ENCODE measurements around the gene SPESP1. TPM values are rescaled to one million over a fixed set of nuclear protein-coding genes. Genes with fewer than 3 reads are reported as not detected.

The SPESP1 gene
- total RNA-seq, 1 donor from 2014 or later: 0.72 TPM

GRCh38 chr15:68991723-68992122, 61.4 kb downstream of the SPESP1 start:
- peak; percentile 93 for DNase-seq (ENCODE audit: low spot score)

- no peak for DNase-seq (ENCODE audit: low spot score)
Measured at GRCh38 chr15:68992696-68993095, 62.4 kb downstream of the SPESP1 start.

DNA sequence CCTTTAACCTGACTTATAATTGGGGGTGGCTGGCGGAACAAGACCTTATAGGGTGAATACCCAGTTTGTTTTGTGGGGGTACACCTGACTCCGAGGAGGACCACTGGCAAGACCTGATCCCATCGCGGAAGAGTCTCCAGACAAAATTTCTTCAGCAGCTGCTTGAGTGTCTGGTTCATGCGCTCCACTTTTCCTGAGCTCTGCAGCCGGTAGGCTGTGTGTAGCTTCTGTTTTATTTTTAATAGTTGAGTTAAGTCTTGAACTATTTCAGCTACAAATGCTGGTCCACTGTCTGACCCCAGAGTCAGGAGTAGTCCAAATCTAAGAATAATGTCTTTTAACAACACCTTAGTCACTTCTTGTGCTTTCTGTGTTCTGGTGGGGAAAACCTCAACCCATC, 63.0 kb downstream of the SPESP1 start:
- no peak for DNase-seq (ENCODE audit: low spot score)

GRCh38 chr15:68994149-68994548, 63.8 kb downstream of the SPESP1 start:
- no peak for DNase-seq (ENCODE audit: low spot score)

DNA sequence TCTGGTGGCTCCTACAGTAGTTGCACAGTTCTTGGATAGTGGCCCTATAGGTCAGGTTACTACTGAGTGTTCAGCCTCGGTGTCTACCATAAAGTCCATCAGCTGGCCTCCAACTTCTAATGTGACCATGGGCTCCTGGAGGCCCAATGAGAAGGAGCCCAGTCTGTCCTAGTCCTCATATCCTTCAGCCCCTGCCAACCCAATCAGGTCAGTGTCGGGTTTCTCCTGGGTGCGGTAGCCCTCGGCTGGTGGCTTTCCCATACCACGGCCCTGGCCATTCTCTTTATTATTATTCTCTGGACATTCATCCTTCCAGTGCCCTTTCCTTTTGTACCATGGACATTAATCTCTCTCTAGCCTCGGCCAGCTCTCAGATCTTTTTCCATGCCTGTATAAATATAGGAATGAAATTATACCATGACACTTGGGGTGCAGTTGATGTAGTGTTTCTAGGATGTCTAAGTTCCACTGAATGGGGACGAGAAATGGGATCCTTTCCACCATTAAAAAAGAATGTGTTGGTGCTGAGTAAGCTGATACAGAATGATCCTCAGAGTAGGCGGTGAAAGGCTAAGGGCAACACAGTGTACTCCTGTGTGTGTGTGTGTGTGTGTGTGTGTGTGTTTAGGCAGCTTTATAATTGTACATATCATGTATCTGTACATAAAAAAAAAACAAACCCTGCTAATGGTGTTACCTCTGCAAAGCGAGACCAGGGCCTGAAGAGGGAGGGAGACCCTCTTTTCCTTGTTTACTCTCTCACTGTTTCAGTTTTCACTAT, 64.8 kb downstream of the SPESP1 start:
- no peak for DNase-seq (ENCODE audit: low spot score)

Other genes with a start within 250 kb of the SPESP1 start
- gene ANP32A, start 109.6 kb upstream of the SPESP1 start, total RNA-seq (ENCODE audit: insufficient read depth, low replicate concordance): 46.2 TPM
- gene NOX5, start 84.2 kb downstream of the SPESP1 start, total RNA-seq (ENCODE audit: insufficient read depth, low replicate concordance): 1.2 TPM
- 33.5 TPM for gene GLCE, start 230.1 kb downstream of the SPESP1 start, total RNA-seq (ENCODE audit: insufficient read depth, low replicate concordance)

Data from umbilical cord (tissue), 2 donors.